GM12874 (cell line): ENCODE results near the gene NPFFR1.

Experiments used
- CTCF ChIP-seq: IDR thresholded peaks from 2 replicates; pipeline ENCODE4 v1.5.1; 2011; ENCODE audit warnings: low read depth, mild to moderate bottlenecking, control low read depth, low read length, moderate library complexity; ENCODE audit not compliant: insufficient read depth

NPFFR1 gene

GRCh38 chr10:70297224-70297623, 13.4 kb upstream of the NPFFR1 start:
- no peak for TF ChIP-seq CTCF

- no peak for TF ChIP-seq CTCF
These were observed 12.6 kb upstream of the NPFFR1 start for GRCh38 chr10:70296406-70296899.

- TF ChIP-seq CTCF: no peak
These were observed 12.1 kb upstream of the NPFFR1 start for GRCh38 chr10:70295926-70296325.

- TF ChIP-seq CTCF: no peak
These were observed 11.5 kb upstream of the NPFFR1 start for GRCh38 chr10:70295321-70295720.

- TF ChIP-seq CTCF: no peak
These were observed 9.5 kb upstream of the NPFFR1 start for GRCh38 chr10:70293169-70293843.

GRCh38 chr10:70292004-70292403, 8.2 kb upstream of the NPFFR1 start:
- no peak for TF ChIP-seq CTCF

- no peak for TF ChIP-seq CTCF
These were observed 5.9 kb upstream of the NPFFR1 start for GRCh38 chr10:70289739-70290138.

GRCh38 chr10:70286616-70287015, 2.8 kb upstream of the NPFFR1 start:
- TF ChIP-seq CTCF: no peak
